MM.1S (cell line): ENCODE data around the gene RMI2.

Source experiments
- DNase-seq: peaks from one replicate; pipeline ENCODE4 v3.0.0-alpha.2; 2015
- H2AFZ ChIP-seq: fragments of 300-600 bp; sonication (generic); 2 replicates; pipeline ENCODE4 v1.6.0; 2016; ENCODE audit warnings: antibody characterized with exemption, low read length
- H3F3A ChIP-seq: fragments of 300-600 bp; sonication (generic); 2 replicates; pipeline ENCODE4 v1.6.1; 2016; ENCODE audit warnings: mild to moderate bottlenecking, antibody characterized with exemption, low read length, moderate library complexity, mixed read lengths; ENCODE audit not compliant: insufficient read depth
- H3K27ac ChIP-seq: fragments of 300-600 bp; sonication (generic); 2 replicates; pipeline ENCODE4 v1.5.1; 2016; ENCODE audit warnings: mild to moderate bottlenecking, low read length
- H3K27me3 ChIP-seq: fragments of 300-600 bp; sonication (generic); replicated peaks from 2 replicates; pipeline ENCODE4 v1.6.0; 2016; ENCODE audit warnings: low read length; ENCODE audit not compliant: insufficient read depth
- H3K36me3 ChIP-seq: fragments of 300-600 bp; sonication (generic); replicated peaks from 2 replicates; pipeline ENCODE4 v1.6.1; 2016; ENCODE audit warnings: mild to moderate bottlenecking, low read length, mixed read lengths; ENCODE audit not compliant: insufficient read depth
- H3K4me1 ChIP-seq: fragments of 300-600 bp; sonication (generic); 2 replicates; pipeline ENCODE4 v1.6.1; 2016; ENCODE audit warnings: low read length, mixed read lengths
- H3K4me2 ChIP-seq: fragments of 300-600 bp; sonication (generic); 2 replicates; pipeline ENCODE4 v1.6.0; 2016; ENCODE audit warnings: low read depth, low read length
- H3K4me3 ChIP-seq: fragments of 300-600 bp; sonication (generic); 2 replicates; pipeline ENCODE4 v1.5.1; 2016; ENCODE audit warnings: low read length, mixed read lengths
- H3K79me2 ChIP-seq: fragments of 300-600 bp; sonication (generic); 2 replicates; pipeline ENCODE4 v1.6.1; 2016; ENCODE audit warnings: mixed run types, low read length, mixed read lengths
- H3K9ac ChIP-seq: fragments of 300-600 bp; sonication (generic); 2 replicates; pipeline ENCODE4 v1.6.1; 2016; ENCODE audit warnings: low read length, mixed read lengths
- H3K9me2 ChIP-seq: fragments of 300-600 bp; sonication (generic); replicated peaks from 2 replicates; pipeline ENCODE4 v1.6.1; 2016; ENCODE audit warnings: mild to moderate bottlenecking, low read length, mixed read lengths; ENCODE audit not compliant: insufficient read depth
- H3K9me3 ChIP-seq: fragments of 300-600 bp; sonication (generic); replicated peaks from 2 replicates; pipeline ENCODE4 v1.6.1; 2016; ENCODE audit warnings: mild to moderate bottlenecking, low read length, mixed read lengths; ENCODE audit not compliant: insufficient read depth
- H4K20me1 ChIP-seq: fragments of 300-600 bp; sonication (generic); 2 replicates; pipeline ENCODE4 v1.6.1; 2016; ENCODE audit warnings: mild to moderate bottlenecking, low read length, moderate library complexity, mixed read lengths; ENCODE audit not compliant: insufficient read depth
- CTCF ChIP-seq: fragments of 300-600 bp; sonication (generic); IDR thresholded peaks from 2 replicates; pipeline ENCODE4 v1.5.1; 2016; ENCODE audit warnings: antibody characterized with exemption, low read length, mixed read lengths
- EZH2 ChIP-seq: fragments of 300-600 bp; sonication (generic); optimal IDR thresholded peaks from 2 replicates; pipeline ENCODE3; 2017; ENCODE audit warnings: low read depth, mild to moderate bottlenecking, antibody characterized with exemption, low read length, mixed read lengths
- EZH2phosphoT487 ChIP-seq: fragments of 300-600 bp; sonication (generic); IDR thresholded peaks from 2 replicates; pipeline ENCODE4 v1.6.1; 2018; ENCODE audit warnings: antibody characterized with exemption, low read length

The RMI2 gene

DNA sequence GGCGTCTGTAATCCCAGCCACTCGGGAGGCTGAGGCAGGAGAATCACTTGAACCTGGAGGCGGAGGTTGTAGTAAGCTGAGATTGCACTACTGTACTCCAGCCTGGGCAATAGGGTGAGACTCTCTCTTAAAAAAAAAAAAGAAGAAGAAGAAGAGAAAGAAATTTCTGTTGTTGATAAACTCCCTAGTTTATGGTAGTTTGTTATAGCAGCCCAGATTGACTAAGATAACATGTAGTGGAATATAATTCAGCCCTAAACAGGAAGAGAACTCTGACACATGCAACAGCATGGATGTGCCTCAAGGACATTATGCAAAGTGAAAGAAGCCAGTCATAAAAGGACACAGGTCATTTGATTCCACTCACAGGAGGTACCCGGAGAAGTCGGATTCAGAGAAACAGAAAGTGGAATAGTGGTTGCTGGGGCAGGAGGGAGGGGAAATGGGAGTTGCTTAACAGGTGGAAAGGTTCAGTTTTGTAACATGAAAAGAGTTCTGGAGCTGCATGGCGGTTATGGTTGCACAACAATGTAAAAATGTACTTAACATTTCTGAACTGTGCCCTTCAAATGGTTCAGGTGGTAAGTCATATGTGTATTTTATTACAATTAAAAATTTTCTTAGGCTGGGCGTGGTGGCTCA, 38.1 kb upstream of the RMI2 start:
- no peaks in the 10 kb centered on the region for H4K20me1 ChIP-seq
- no peaks in the 10 kb centered on the region for H3K27me3 ChIP-seq
- peaks cover 43% of the 10 kb centered on the region for H3F3A ChIP-seq
- no peak overlapping the region for H3K4me3 ChIP-seq
- H3K9me2 ChIP-seq, result no peaks in the 10 kb centered on the region
- TF ChIP-seq EZH2 (no peak), EZH2phosphoT487 (no peak), CTCF (no peak)
- H2AFZ ChIP-seq, result no peak overlapping the region
- no peaks in the 10 kb centered on the region for H3K9me3 ChIP-seq
- no peak overlapping the region for H3K9ac ChIP-seq
- no peak overlapping the region for H3K4me2 ChIP-seq
- DNase-seq, result no peak
- H3K36me3 ChIP-seq, result no peaks in the 10 kb centered on the region
- H3K79me2 ChIP-seq, result no peaks in the 10 kb centered on the region
- H3K27ac ChIP-seq, result no peak overlapping the region
- peaks cover 40% of the 10 kb centered on the region for H3K4me1 ChIP-seq

- no peaks in the 10 kb centered on the region for H3K79me2 ChIP-seq
- no peaks in the 10 kb centered on the region for H3K27me3 ChIP-seq
- no peak overlapping the region for H3K4me2 ChIP-seq
- no peaks in the 10 kb centered on the region for H3K36me3 ChIP-seq
- H3K9me2 ChIP-seq, result no peaks in the 10 kb centered on the region
- TF ChIP-seq CTCF (no peak), EZH2 (no peak), EZH2phosphoT487 (no peak)
- no peak overlapping the region for H3K4me3 ChIP-seq
- H2AFZ ChIP-seq, result no peak overlapping the region
- peak overlapping the region; percentile 100; the same call in 1 of the 2 replicates for H3K27ac ChIP-seq
- no peaks in the 10 kb centered on the region for H4K20me1 ChIP-seq
- no peak for DNase-seq
- H3K4me1 ChIP-seq, result peaks cover 48% of the 10 kb centered on the region
- H3K9ac ChIP-seq, result no peak overlapping the region
- no peaks in the 10 kb centered on the region for H3K9me3 ChIP-seq
- peaks cover 44% of the 10 kb centered on the region for H3F3A ChIP-seq
These were observed 37.4 kb upstream of the RMI2 start for GRCh38 chr16:11307639-11308492.

DNA sequence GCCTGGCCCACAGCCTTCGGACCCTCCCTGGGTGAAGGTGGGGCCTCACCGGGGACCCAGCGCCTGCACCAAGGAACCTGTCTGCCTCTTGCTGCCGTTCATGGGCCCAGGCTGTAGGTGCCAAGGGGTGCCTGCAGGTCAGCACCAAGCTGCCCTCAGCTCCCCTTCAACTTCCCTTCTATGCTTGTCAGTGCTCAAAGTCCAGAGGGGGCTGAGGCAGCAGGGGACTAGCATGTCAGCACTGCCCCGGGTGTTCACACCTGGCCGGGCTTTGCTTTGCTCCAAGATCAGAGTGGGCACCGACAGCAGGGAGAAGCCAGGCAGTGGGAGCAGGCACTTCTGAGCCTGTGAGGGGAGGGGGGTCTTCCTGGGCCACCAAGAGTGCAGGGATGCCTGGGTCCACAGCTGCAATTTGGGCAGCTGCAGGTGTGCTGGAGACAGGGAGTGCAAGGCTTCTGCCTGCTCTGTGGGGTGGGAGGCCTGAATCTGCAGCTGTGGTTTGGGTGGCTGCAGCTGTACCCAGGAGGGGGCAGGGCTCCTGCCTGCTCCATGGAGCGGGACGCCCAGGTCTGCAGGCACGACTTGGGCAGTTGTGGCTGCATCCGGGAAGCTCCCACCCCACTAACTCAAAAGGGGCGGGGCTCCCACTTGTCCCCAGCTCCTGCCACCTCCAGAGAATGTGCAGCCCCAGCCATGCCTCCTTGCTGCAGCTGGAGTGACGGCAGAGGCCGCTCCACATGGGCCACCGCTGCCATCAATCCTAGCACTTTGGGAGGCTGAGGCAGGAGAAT, 36.6 kb upstream of the RMI2 start:
- H3K4me2 ChIP-seq, result peak overlapping the region; percentile 93; the same call in 1 of the 2 replicates
- TF ChIP-seq CTCF, result no peak
- TF ChIP-seq EZH2, result no peak
- TF ChIP-seq EZH2phosphoT487, result no peak
- H2AFZ ChIP-seq, result no peak overlapping the region
- H3K36me3 ChIP-seq, result no peaks in the 10 kb centered on the region
- H3K4me3 ChIP-seq, result no peak overlapping the region
- peak overlapping the region; percentile 100 for H3K27ac ChIP-seq
- no peaks in the 10 kb centered on the region for H3K9me3 ChIP-seq
- H3K9me2 ChIP-seq, result no peaks in the 10 kb centered on the region
- no peaks in the 10 kb centered on the region for H4K20me1 ChIP-seq
- no peaks in the 10 kb centered on the region for H3K79me2 ChIP-seq
- H3K4me1 ChIP-seq, result peaks cover 46% of the 10 kb centered on the region
- H3F3A ChIP-seq, result peaks cover 45% of the 10 kb centered on the region
- H3K27me3 ChIP-seq, result no peaks in the 10 kb centered on the region
- H3K9ac ChIP-seq, result peak overlapping the region; percentile 86
- DNase-seq, result peak; percentile 84
